Measurements from ENCODE around the gene ZNF346.

ZNF346 gene

GRCh38 chr5:177103523-177104253, 81.2 kb downstream of the ZNF346 start:
- Histone ChIP-seq H3K4me3 (ENCODE audit: low read length in 2 of 2) (no peak overlapping the region), H3K4me1 (ENCODE audit: control insufficient read depth, insufficient read depth, low read length) (peaks cover 2% of the 10 kb centered on the region), H3K9ac (ENCODE audit: low read length in 2 of 2) (no peak overlapping the region), H3K27ac (ENCODE audit: low read length) (no peak overlapping the region), H3K27me3 (ENCODE audit: control insufficient read depth in 1 of 2, insufficient read depth in 2 of 2, low read length in 2 of 2) (peaks cover 2 to 12% of the 10 kb centered on the region in 2 donors), H3K9me3 (ENCODE audit: control insufficient read depth in 2 of 2, low read length in 2 of 2) (no peaks in the 10 kb centered on the region), H3K36me3 (ENCODE audit: control insufficient read depth in 2 of 2, insufficient read depth in 2 of 2, low read length in 2 of 2) (no peaks in the 10 kb centered on the region)

DNA sequence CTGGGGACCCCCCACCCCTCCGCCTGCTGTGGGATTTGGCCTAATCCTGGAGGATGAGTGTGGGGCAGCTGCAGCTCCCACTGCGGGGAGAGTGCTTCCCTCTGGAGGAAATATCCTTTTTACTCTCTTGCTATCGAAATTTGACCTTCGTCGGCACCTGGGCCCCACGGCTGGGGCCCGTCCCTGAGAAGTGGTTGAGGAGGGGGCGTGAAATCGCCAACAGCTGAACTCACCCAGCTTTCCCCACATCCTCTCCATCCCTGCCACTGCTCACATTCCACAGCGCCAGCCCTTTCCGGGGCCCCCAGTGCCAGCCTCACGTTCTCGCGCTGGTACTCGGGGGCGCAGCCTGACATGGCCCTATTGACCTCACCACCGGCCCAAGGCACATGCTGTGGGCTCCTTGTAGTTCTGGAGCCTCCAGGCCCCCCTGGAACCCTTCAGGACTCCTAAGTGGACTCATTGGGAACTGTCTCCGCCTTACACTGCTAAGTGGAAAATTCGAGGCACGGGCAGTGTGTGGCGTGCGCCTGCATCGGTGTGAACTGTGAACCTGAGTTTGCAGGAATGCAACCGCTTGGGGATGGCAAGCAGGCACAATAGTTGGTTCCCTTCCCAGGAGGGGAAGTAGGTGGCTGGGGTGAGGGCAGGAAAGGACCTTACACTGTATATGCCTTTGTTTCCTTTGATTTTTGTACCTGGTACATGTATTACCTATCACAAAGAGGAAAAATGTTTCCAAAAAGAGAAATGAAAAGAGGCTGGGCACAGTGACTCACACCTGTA, 83.4 kb downstream of the ZNF346 start:
- Histone ChIP-seq H3K4me3 (ENCODE audit: low read length in 2 of 2) (no peak overlapping the region), H3K9ac (ENCODE audit: low read length in 2 of 2) (no peak overlapping the region), H3K27me3 (ENCODE audit: control insufficient read depth in 1 of 2, insufficient read depth in 2 of 2, low read length in 2 of 2) (peaks cover 0 to 7% of the 10 kb centered on the region in 2 donors), H3K36me3 (ENCODE audit: control insufficient read depth in 2 of 2, insufficient read depth in 2 of 2, low read length in 2 of 2) (no peaks in the 10 kb centered on the region), H3K9me3 (ENCODE audit: control insufficient read depth in 2 of 2, low read length in 2 of 2) (no peaks in the 10 kb centered on the region), H3K27ac (ENCODE audit: low read length) (no peak overlapping the region), H3K4me1 (ENCODE audit: control insufficient read depth, insufficient read depth, low read length) (no peaks in the 10 kb centered on the region)

GRCh38 chr5:177107159-177107558, 84.7 kb downstream of the ZNF346 start:
- no peaks in the 10 kb centered on the region for H3K9me3 ChIP-seq (ENCODE audit: control insufficient read depth in 2 of 2, low read length in 2 of 2)
- no peak overlapping the region for H3K27ac ChIP-seq (ENCODE audit: low read length)
- no peaks in the 10 kb centered on the region for H3K36me3 ChIP-seq (ENCODE audit: control insufficient read depth in 2 of 2, insufficient read depth in 2 of 2, low read length in 2 of 2)
- no peak overlapping the region for H3K9ac ChIP-seq (ENCODE audit: low read length in 2 of 2)
- H3K4me1 ChIP-seq (ENCODE audit: control insufficient read depth, insufficient read depth, low read length) = peaks cover 5% of the 10 kb centered on the region
- H3K27me3 ChIP-seq (ENCODE audit: control insufficient read depth in 1 of 2, insufficient read depth in 2 of 2, low read length in 2 of 2) = peaks cover 0 to 7% of the 10 kb centered on the region in 2 donors
- no peak overlapping the region for H3K4me3 ChIP-seq (ENCODE audit: low read length in 2 of 2)

DNA sequence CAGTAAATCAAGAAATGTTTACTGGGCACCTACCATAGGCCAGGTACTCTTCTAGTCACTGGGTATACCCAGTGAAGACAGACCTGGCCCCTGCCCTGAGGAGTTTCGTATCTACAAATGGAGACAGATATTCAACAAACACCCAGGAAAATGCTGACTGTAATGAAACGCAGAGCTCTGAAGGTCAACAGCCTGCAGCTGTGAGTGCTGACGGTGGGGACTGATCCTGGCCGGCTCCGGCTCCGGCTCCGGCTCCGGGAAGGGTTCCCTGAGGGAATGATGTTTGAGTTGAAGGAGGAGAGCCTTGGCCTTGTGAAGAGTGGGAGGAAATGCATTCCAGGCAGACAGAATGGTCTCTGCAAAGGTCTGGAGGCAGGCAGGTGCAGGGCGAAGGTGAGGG, 87.3 kb downstream of the ZNF346 start:
- Histone ChIP-seq H3K27me3 (ENCODE audit: control insufficient read depth in 1 of 2, insufficient read depth in 2 of 2, low read length in 2 of 2) (no peaks in the 10 kb centered on the region), H3K4me3 (ENCODE audit: low read length in 2 of 2) (no peak overlapping the region), H3K4me1 (ENCODE audit: control insufficient read depth, insufficient read depth, low read length) (peaks cover 8% of the 10 kb centered on the region), H3K9ac (ENCODE audit: low read length in 2 of 2) (no peak overlapping the region), H3K27ac (ENCODE audit: low read length) (no peak overlapping the region), H3K9me3 (ENCODE audit: control insufficient read depth in 2 of 2, low read length in 2 of 2) (no peaks in the 10 kb centered on the region), H3K36me3 (ENCODE audit: control insufficient read depth in 2 of 2, insufficient read depth in 2 of 2, low read length in 2 of 2) (no peaks in the 10 kb centered on the region)

DNA sequence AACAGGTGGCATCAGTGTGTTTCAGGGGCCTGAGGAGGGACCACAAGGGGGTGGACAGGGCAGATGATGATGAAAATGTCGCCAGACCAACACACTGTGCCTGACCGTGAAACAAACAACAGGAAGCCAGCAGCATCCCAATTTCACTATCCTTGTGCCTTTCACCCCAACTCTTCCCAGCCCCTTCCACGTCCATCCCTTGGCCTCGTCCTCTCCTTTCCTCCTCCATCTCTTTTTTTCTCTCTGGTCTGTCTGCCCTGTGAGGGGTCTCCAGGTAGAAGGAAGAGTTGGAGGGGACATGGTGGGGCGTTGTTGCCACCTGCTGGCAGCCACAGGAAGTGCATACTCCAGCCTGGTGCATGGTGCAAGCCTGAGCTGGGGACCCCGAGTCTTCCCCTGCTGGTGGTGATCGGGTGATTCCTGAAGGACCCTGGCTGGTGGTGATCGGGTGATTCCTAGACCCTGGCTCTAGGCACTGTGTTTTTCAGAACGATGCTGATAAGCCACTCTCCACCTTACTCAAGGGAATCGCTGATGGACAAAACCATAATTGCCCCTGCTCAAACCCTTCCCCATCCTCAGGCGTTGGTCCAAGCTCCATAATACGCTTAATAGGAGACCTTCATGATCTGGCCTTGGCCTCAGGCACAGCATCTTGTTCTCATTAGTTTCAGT, 89.4 kb downstream of the ZNF346 start:
- no peak overlapping the region for H3K4me3 ChIP-seq (ENCODE audit: low read length in 2 of 2)
- no peaks in the 10 kb centered on the region for H3K36me3 ChIP-seq (ENCODE audit: control insufficient read depth in 2 of 2, insufficient read depth in 2 of 2, low read length in 2 of 2)
- no peaks in the 10 kb centered on the region for H3K9me3 ChIP-seq (ENCODE audit: control insufficient read depth in 2 of 2, low read length in 2 of 2)
- H3K27ac ChIP-seq (ENCODE audit: low read length) = no peak overlapping the region
- no peak overlapping the region for H3K9ac ChIP-seq (ENCODE audit: low read length in 2 of 2)
- H3K4me1 ChIP-seq (ENCODE audit: control insufficient read depth, insufficient read depth, low read length) = peaks cover 16% of the 10 kb centered on the region
- H3K27me3 ChIP-seq (ENCODE audit: control insufficient read depth in 1 of 2, insufficient read depth in 2 of 2, low read length in 2 of 2) = no peaks in the 10 kb centered on the region

GRCh38 chr5:177112589-177113220, 90.2 kb downstream of the ZNF346 start:
- Histone ChIP-seq H3K27ac (ENCODE audit: low read length) (no peak overlapping the region), H3K4me1 (ENCODE audit: control insufficient read depth, insufficient read depth, low read length) (peaks cover 19% of the 10 kb centered on the region), H3K9me3 (ENCODE audit: control insufficient read depth in 2 of 2, low read length in 2 of 2) (no peaks in the 10 kb centered on the region), H3K36me3 (ENCODE audit: control insufficient read depth in 2 of 2, insufficient read depth in 2 of 2, low read length in 2 of 2) (no peaks in the 10 kb centered on the region), H3K4me3 (ENCODE audit: low read length in 2 of 2) (no peak overlapping the region), H3K27me3 (ENCODE audit: control insufficient read depth in 1 of 2, insufficient read depth in 2 of 2, low read length in 2 of 2) (no peaks in the 10 kb centered on the region), H3K9ac (ENCODE audit: low read length in 2 of 2) (no peak overlapping the region)

DNA sequence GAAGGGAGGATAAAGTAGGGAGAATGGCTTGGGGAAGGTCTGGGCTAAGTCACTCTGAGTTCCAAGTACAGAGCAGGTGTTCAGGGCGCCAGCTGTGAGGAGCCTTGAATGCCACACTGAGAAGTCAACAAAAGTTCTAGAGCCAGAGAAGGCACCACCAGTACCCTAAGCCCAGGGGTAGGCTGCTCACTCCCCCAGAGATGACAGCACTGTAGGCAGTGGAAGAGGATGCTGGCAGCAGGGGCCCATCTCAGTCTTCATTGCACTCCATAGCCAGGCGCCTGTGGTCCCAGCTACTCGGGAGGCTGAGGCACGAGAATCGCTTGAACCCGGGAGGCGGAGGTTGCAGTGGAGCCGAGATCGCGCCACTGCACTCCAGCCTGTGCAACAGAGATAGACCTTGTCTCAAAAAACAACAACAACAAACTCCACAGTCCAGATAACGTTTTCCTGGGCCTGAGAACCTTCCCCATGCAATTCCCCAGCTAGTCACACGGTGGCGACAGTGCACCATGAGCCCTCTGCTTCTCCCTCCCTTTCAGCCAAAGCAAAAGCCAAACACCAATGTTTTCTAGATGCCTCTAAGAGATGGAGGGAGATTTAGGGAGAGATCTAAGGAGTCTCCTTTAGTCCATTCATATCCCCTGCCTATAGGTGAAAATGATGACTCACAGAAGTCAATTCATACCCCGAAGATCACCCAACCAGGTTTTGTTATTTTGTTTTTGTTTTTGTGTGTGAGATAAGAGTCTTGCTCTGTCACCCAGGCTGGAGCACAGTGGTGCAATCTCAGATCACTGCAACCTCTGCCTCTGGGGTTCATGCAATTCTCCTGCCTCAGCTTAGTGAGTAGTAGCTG, 91.3 kb downstream of the ZNF346 start:
- no peaks in the 10 kb centered on the region for H3K27me3 ChIP-seq (ENCODE audit: control insufficient read depth in 1 of 2, insufficient read depth in 2 of 2, low read length in 2 of 2)
- no peak overlapping the region for H3K27ac ChIP-seq (ENCODE audit: low read length)
- H3K9me3 ChIP-seq (ENCODE audit: control insufficient read depth in 2 of 2, low read length in 2 of 2) = no peaks in the 10 kb centered on the region
- H3K36me3 ChIP-seq (ENCODE audit: control insufficient read depth in 2 of 2, insufficient read depth in 2 of 2, low read length in 2 of 2) = no peaks in the 10 kb centered on the region
- no peak overlapping the region for H3K4me3 ChIP-seq (ENCODE audit: low read length in 2 of 2)
- no peak overlapping the region for H3K9ac ChIP-seq (ENCODE audit: low read length in 2 of 2)
- peaks cover 19% of the 10 kb centered on the region for H3K4me1 ChIP-seq (ENCODE audit: control insufficient read depth, insufficient read depth, low read length)

GRCh38 chr5:177116631-177117373, 94.3 kb downstream of the ZNF346 start:
- H3K27me3 ChIP-seq (ENCODE audit: control insufficient read depth in 1 of 2, insufficient read depth in 2 of 2, low read length in 2 of 2) = no peaks in the 10 kb centered on the region
- H3K36me3 ChIP-seq (ENCODE audit: control insufficient read depth in 2 of 2, insufficient read depth in 2 of 2, low read length in 2 of 2) = no peaks in the 10 kb centered on the region
- H3K4me1 ChIP-seq (ENCODE audit: control insufficient read depth, insufficient read depth, low read length) = peaks cover 17% of the 10 kb centered on the region
- H3K9me3 ChIP-seq (ENCODE audit: control insufficient read depth in 2 of 2, low read length in 2 of 2) = no peaks in the 10 kb centered on the region
- H3K27ac ChIP-seq (ENCODE audit: low read length) = peak overlapping the region; percentile 53
- peak overlapping the region; percentile 66 to 67 for H3K9ac ChIP-seq (ENCODE audit: low read length in 2 of 2)
- H3K4me3 ChIP-seq (ENCODE audit: low read length in 2 of 2) = peak overlapping the region; percentile 59 to 72

DNA sequence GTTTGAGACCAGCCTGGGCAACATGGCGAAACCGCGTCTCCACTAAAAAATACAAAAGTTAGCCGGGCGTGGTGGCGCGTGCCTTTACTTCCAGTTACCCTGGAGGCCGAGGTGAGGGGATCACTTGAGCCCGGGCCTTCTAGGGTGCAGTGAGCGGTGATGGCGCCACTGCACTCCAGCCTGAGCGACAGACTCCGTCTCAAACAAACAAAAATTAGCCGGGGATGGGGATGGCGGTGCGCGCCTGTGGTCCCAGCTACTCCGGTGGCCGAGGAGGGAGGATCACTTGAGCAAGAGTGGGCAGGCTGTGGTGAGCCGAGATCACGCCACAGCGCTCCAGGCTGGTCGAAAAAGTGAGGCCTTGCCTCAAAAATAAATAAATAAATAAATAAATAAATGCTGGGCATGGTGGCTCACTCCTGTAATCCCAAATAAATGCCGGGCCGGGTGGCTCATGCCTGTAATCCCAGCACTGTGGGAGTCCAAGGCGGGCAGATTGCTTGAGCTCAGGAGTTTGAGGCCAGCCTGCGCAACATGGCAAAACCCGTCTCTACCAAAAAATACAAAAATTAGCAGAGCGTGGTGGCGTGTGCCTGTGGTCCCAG, 95.0 kb downstream of the ZNF346 start:
- Histone ChIP-seq H3K27me3 (ENCODE audit: control insufficient read depth in 1 of 2, insufficient read depth in 2 of 2, low read length in 2 of 2) (no peaks in the 10 kb centered on the region), H3K36me3 (ENCODE audit: control insufficient read depth in 2 of 2, insufficient read depth in 2 of 2, low read length in 2 of 2) (no peaks in the 10 kb centered on the region), H3K4me1 (ENCODE audit: control insufficient read depth, insufficient read depth, low read length) (peaks cover 14% of the 10 kb centered on the region), H3K27ac (ENCODE audit: low read length) (peak overlapping the region; percentile 53), H3K9me3 (ENCODE audit: control insufficient read depth in 2 of 2, low read length in 2 of 2) (no peaks in the 10 kb centered on the region), H3K9ac (ENCODE audit: low read length in 2 of 2) (peak overlapping the region in 1 of 2 donors; percentile 67), H3K4me3 (ENCODE audit: low read length in 2 of 2) (no peak overlapping the region)

Measured in stomach smooth muscle (tissue), 2 donors.